HPDE6-E6E7 (cell line): ENCODE results near the gene ZNF521.

Experiments
- DNase-seq: peaks from one replicate; pipeline ENCODE4 v3.0.0; 2011; ENCODE audit warnings: missing footprints; ENCODE audit errors: extremely low spot score

The ZNF521 gene

GRCh38 chr18:25335676-25336075 is 16.3 kb downstream of the ZNF521 start:
- no peak for DNase-seq

DNA sequence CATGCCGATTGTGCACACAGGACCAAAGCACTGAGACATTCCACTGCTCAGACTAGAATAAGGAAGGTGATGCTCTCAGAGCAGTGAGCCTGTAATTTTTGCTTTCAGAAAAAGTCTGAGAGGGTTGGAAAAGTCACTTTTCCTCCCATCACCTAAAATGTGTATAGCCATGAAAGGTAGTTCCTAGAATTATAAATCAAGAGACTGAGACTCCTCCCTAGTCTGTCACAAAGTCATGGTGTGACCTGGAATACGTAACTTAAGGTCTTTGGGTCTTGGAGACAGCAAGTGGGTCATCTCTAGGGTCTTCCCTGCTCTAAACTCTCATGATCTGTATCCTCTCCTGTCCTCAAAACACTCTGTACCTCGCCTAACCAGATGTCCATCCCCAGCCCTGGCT is 16.9 kb downstream of the ZNF521 start:
- no peak for DNase-seq

GRCh38 chr18:25334588-25334987 is 17.4 kb downstream of the ZNF521 start:
- DNase-seq = no peak

GRCh38 chr18:25332002-25332401 is 20.0 kb downstream of the ZNF521 start:
- DNase-seq = no peak

- no peak for DNase-seq
These were observed 22.2 kb downstream of the ZNF521 start for GRCh38 chr18:25329783-25330182.

- no peak for DNase-seq
These were observed 24.4 kb downstream of the ZNF521 start for GRCh38 chr18:25327584-25327983.

GRCh38 chr18:25326361-25326952 is 25.5 kb downstream of the ZNF521 start:
- DNase-seq = no peak

- no peak for DNase-seq
These were observed 29.2 kb downstream of the ZNF521 start for GRCh38 chr18:25322806-25323205.

- DNase-seq = no peak
These were observed 35.5 kb downstream of the ZNF521 start for GRCh38 chr18:25316381-25317018.

DNA sequence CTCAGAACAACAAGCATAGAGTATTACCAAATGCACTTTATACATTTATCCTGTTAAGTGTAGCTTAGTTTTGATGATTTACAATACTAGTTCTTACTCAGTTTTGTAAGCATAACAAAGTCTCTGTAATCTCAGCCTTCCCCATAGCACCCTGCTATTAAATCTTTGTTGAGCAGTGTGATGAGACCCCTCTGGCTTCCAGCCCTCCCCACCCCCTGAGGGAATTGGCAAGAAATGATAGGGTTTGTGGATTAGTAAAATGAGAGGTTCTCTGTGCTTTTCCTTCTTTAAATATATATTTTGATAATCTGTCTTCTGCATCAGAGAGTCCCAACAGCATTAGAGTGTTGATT is 37.2 kb downstream of the ZNF521 start:
- DNase-seq = no peak

GRCh38 chr18:25314151-25314837 is 37.7 kb downstream of the ZNF521 start:
- no peak for DNase-seq

GRCh38 chr18:25313268-25313667 is 38.7 kb downstream of the ZNF521 start:
- DNase-seq = no peak

- DNase-seq = no peak
These were observed 41.9 kb downstream of the ZNF521 start for GRCh38 chr18:25310045-25310444.

GRCh38 chr18:25308381-25308780 is 43.6 kb downstream of the ZNF521 start:
- no peak for DNase-seq

DNA sequence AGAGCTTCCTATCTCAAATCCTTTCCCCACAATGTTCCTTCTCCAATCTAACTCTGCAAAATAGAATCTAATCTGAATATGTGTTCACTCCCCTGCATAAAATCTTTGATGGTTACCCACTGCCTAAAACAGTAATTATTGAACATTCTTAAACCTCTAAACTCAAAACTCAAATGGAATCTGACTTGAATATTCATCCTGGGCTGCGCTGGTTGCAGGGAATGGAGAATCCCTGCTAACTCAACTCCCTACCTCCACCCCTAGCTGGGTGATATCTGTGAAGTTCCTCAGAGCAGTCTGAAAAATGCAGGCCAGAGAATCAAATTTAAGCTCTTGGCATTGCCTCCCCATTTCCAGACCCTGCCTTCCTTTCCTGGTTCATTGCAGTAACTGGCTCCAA is 44.8 kb downstream of the ZNF521 start:
- no peak for DNase-seq

GRCh38 chr18:25306671-25307070 is 45.3 kb downstream of the ZNF521 start:
- DNase-seq = no peak

- no peak for DNase-seq
These were observed 46.4 kb downstream of the ZNF521 start for GRCh38 chr18:25305584-25305983.

DNA sequence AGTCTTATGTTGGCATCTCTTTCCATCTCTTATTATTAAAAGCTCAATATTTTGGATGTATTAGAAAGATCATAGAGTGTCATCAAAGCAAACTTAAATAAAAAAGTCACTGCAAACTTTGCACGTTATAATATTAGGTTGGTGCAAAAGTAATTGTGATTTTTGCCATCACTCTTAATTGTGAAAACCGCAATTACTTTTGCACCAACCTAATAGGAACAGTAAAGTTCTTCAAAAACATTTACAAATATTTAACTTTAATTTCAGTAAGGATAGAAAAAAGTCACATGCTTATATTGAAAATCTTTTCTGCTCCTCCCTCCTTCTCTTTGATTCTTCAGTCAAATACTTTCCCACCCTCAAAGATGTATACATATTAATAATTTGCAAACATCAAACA is 51.5 kb downstream of the ZNF521 start:
- DNase-seq = no peak

DNA sequence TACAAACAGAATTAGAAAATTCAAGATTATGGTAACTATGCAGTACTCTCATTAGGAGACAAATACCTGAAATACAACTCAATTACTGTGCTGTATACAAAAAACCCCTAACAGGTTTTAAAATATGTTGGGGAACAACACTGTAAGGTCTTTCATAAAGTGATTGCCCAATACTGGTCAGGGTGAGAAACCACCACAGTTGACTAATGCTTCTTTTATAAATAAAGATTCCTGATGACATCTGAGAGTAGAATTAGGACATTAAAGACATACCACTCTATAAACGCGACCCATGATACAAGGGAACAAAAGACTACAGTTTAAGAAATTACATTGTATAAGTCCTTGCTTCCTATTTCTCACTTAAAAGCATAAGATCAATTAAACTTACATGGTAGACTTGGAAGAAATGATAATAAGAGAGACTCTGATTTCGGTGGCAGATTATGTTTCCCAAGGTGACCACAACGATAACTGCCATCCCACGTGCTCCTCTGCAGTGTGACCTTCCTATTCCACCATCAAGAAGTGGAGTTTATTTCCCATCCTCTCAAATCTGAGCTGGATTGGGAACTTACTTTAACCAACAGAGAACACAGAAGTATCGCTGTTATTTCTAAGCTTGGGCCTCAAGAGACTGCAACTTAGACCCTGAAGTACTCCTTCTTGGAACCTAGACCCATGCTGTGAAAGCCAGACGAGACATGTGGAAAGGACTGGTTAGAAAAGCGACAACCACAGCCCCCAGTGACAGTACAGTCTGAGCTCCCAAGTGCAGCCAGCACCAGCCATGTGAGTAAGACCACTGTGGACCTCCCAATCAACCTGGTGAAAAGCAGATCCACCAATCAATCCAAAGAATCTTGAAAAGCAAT is 52.3 kb downstream of the ZNF521 start:
- no peak for DNase-seq

- DNase-seq = no peak
These were observed 53.1 kb downstream of the ZNF521 start for GRCh38 chr18:25298853-25299274.

- no peak for DNase-seq
These were observed 56.3 kb downstream of the ZNF521 start for GRCh38 chr18:25295624-25296138.

DNA sequence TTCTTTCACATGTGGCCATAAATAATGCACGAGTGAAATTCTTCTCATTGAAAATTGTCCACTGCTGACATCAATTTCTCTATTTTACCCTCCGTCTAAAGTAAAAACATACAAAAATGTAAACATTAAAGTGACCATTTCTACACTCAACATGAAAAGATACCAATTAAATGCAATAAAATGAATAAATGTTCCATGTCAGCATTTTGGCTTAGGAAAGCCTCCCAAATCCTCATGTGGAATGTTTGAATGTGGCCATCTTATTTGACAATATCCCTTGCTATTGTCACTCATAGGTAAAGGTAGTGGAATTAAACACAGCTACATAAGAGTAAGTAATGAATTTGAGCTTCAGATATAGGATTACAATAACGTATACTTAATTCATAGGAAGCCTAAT is 60.8 kb downstream of the ZNF521 start:
- DNase-seq = no peak
